Measurements from ENCODE around the gene MCTP2.

MCTP2 gene

DNA sequence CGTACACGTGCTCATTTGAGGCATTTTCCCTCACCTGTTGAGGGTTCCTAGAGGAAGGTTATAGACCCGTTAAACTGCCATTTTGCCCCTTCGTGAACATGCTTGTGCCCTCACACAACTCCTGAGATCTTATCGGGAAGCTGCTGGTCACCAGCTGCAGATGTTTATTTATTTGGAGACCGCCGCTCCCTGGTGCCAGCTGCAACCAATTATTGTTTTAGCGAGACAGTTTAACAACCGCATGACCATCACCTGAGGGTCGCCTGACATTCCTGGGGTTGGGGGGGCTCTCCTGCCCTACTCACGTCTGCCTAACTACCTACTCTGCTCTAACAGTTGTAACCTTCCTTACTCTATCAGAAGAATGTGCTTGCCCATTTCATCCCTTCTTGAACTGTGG, 292.5 kb downstream of the MCTP2 start:
- DNase-seq (no peak), ATAC-seq (replicated peaks) (no peak)
- H3K27ac Mint-ChIP-seq: no peak overlapping the region
- H3K4me1 Mint-ChIP-seq (ENCODE audit: low read depth in 2 of 2): no peaks in the 10 kb centered on the region
- H3K27me3 Mint-ChIP-seq: peaks cover 21 to 30% of the 10 kb centered on the region in 2 donors
- H3K36me3 Mint-ChIP-seq (ENCODE audit: insufficient read depth): no peaks in the 10 kb centered on the region
- no peak overlapping the region for H3K4me3 Mint-ChIP-seq
- no peaks in the 10 kb centered on the region for H3K9me3 Mint-ChIP-seq

DNA sequence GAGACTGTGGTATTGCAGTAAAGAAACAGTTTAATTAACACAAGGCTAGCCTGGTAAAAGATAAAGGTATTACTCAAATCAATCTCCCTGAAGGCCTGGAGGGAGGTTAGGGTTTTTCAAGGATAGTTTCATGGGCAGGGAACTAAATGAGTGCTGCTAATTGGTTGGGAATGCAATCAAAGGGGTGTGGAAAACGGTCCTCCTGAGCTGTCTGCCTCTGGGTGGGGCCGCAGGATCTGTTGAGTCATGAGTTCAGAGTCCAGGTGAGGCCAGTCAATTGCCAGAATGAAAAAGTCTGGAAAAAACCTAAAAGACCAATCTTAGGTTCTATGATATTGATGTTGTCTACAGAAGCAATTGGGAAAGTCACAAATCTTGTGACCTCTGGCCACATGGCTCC, 293.2 kb downstream of the MCTP2 start:
- DNase-seq: no peak
- H3K36me3 Mint-ChIP-seq (ENCODE audit: insufficient read depth): no peaks in the 10 kb centered on the region
- no peak overlapping the region for H3K27ac Mint-ChIP-seq
- no peak overlapping the region for H3K4me3 Mint-ChIP-seq
- no peak for ATAC-seq (replicated peaks)
- H3K9me3 Mint-ChIP-seq: no peaks in the 10 kb centered on the region
- no peaks in the 10 kb centered on the region for H3K4me1 Mint-ChIP-seq (ENCODE audit: low read depth in 2 of 2)
- H3K27me3 Mint-ChIP-seq: peaks cover 16 to 33% of the 10 kb centered on the region in 2 donors

DNA sequence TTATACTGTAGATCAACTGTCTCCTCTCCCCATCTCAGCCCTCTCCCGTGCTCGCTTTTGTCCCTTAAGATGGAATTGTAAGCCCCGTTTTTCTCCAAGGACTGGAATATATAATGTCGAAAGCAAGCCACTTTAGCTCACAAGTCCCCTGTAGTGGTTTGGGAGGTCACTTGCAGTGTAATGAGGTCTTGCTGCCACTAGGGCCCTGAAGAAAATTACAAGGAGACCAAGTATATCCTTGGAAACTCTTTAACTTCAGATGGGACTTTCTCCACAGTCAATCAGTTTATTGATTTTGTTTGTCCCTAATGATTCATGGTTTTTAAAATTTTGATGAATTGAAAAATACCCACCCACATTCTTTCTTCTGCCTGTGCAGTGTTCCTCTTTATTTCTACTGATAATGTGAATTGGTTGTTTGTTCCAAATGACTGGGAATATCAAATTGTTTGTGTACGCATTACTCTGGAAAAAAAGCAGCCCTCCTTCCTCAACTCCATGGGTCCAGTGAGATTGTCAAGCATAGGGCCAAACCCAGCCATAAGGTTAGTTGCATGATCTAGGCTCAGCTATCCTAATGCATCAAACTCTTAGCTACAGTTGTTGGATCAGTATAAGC, 294.8 kb downstream of the MCTP2 start:
- no peak for DNase-seq
- Mint-ChIP-seq H3K27ac (no peak overlapping the region), H3K27me3 (peaks cover 21 to 41% of the 10 kb centered on the region in 2 donors)

DNA sequence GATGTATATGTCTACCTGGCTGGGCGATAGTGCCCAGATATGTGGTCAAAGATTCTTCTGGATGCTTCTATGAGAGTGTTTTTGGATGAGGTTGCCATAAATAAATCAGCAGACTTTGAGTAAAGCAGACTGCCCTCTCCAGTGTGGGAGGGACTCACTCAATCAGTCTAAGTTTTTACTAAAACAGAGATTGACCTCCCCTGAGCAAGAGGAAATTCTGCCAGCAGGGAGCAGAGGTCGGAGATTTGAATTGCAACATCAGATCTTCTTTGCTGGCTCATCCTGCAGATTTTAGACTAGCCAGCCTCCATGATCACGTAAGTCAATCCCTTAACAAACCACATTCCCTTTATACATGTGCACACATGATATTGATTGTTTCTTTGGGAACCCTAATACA, 300.9 kb downstream of the MCTP2 start:
- no peak overlapping the region for H3K4me3 Mint-ChIP-seq
- H3K9me3 Mint-ChIP-seq: no peaks in the 10 kb centered on the region
- H3K4me1 Mint-ChIP-seq (ENCODE audit: low read depth in 2 of 2): no peaks in the 10 kb centered on the region
- H3K27me3 Mint-ChIP-seq: peaks cover 36 to 40% of the 10 kb centered on the region in 2 donors
- no peaks in the 10 kb centered on the region for H3K36me3 Mint-ChIP-seq (ENCODE audit: insufficient read depth)
- DNase-seq (no peak), ATAC-seq (replicated peaks) (no peak)
- H3K27ac Mint-ChIP-seq: no peak overlapping the region

More for the DNA sequence above, 294.8 kb downstream of the MCTP2 start:
- no peaks in the 10 kb centered on the region for H3K9me3 Mint-ChIP-seq
- no peaks in the 10 kb centered on the region for H3K4me1 Mint-ChIP-seq (ENCODE audit: low read depth in 2 of 2)
- no peak for ATAC-seq (replicated peaks)
- H3K36me3 Mint-ChIP-seq (ENCODE audit: insufficient read depth): no peaks in the 10 kb centered on the region
- no peak overlapping the region for H3K4me3 Mint-ChIP-seq

All from effector memory CD8-positive, alpha-beta T cell (primary cell).